Natural killer cell treated with Interleukin-12 subunit alpha and Interleukin-12 subunit beta and Interleukin-15 and Interleukin-18, amount 100 ng/mL, for 72 hours (primary cell): Measurements from ENCODE around the gene GLB1L. TPM values are rescaled to one million over a fixed set of nuclear protein-coding genes. Genes with fewer than 3 reads are reported as not detected.
"Not testable (repeated sequence)": the region's sequence is repeated elsewhere in the genome, so short reads cannot be mapped to it uniquely, and the experiment has no call there.

Experiments used
- ATAC-seq, 2 donors: fragments of 150-1000 bp; cut with Tn5 transposase in 1 of 2; sonication (Bioruptor Pico), chemical (Tn5 transposase) in 1 of 2; 2 replicates each; pipeline ENCODE4 v1.10.0; 2021
- DNase-seq: peaks from one replicate; pipeline ENCODE4 v3.0.0; 2022; ENCODE audit warnings: low spot score
- H3K27ac Mint-ChIP-seq, 2 donors: 1 replicate in 1 of 2; 2 replicates in 1 of 2; pipeline ENCODE4 v1.8.0; 2022; ENCODE audit warnings: mixed read lengths in 2 of 2, mild to moderate bottlenecking in 1 of 2, moderate library complexity in 1 of 2
- H3K27me3 Mint-ChIP-seq, 2 donors: 1 replicate in 1 of 2; 2 replicates in 1 of 2; pipeline ENCODE4 v1.8.0; 2022; ENCODE audit warnings: mixed read lengths in 2 of 2
- H3K36me3 Mint-ChIP-seq: one replicate; pipeline ENCODE4 v1.8.0; 2022; ENCODE audit warnings: mixed read lengths
- H3K4me1 Mint-ChIP-seq, 2 donors: 1 replicate in 1 of 2; 2 replicates in 1 of 2; pipeline ENCODE4 v1.8.0; 2022; ENCODE audit warnings: low read depth in 2 of 2, mixed read lengths in 2 of 2, mild to moderate bottlenecking in 1 of 2
- H3K4me3 Mint-ChIP-seq: one replicate; pipeline ENCODE4 v1.8.0; 2022; ENCODE audit warnings: mixed read lengths
- H3K9me3 Mint-ChIP-seq: 2 replicates; pipeline ENCODE4 v1.8.0; 2022; ENCODE audit warnings: mixed read lengths
- total RNA-seq, 2 donors: library from RNA; stranded (reverse); gene quantifications; one replicate each; pipeline ENCODE4 v1.2.3, GENCODE V29; 2022

GLB1L gene
- total RNA-seq, 2 donors from 2014 or later, result 3.5 to 3.6 TPM

DNA sequence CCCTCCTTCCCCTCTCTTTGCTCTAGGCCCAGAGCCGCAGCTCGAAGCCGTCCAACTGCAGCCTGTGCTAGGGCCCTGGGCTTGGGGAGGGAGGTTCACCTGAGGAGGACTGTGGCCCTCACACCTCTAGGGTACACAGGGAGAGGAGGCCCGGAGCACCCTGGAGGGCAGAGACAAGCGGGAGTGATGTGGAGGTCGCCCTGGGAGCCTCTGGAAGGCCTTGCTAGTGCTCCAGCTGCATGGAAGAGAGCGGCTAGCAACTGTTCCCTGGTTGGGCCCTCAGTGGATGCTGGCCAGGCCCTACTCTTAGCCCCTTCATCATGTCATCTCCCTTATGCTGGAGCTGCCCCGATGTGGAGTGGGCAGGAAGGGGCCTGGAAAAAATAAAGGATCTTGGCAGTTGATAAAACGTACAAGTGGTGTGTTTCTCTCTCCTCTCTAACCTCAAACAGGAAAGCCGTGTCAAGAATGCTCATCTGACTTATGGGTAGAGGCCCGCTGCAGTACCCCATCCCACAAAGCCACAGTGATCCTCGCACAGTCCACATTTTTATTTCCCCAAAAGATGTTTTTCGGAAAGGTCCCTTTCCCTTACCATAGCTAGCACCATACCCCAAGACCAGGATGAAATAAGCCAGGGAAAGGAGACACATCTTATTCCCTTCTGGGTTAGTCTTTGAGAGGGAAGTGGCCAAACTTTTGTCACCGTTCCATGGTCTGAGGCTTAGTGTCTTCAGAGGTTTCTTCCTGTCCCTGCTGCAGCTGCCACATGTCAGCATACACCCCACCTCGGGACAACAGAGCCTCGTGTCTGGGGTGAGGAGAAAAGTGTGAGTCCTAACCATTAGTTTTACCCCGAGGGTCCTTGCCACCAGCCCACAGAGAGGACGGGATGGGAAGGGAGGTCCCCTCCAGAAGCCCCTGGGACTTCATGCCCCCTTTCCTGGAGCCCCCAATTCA is 35.7 kb downstream of the GLB1L start:
- H3K36me3 Mint-ChIP-seq, result no peaks in the 10 kb centered on the region
- no peaks in the 10 kb centered on the region for H3K27me3 Mint-ChIP-seq
- peaks cover 20 to 21% of the 10 kb centered on the region in 2 donors for H3K4me1 Mint-ChIP-seq
- H3K27ac Mint-ChIP-seq, result peak overlapping the region; percentile 62 to 70
- ATAC-seq (no peak), DNase-seq (no peak)
- H3K4me3 Mint-ChIP-seq, result peak overlapping the region; percentile 33
- no peaks in the 10 kb centered on the region for H3K9me3 Mint-ChIP-seq

DNA sequence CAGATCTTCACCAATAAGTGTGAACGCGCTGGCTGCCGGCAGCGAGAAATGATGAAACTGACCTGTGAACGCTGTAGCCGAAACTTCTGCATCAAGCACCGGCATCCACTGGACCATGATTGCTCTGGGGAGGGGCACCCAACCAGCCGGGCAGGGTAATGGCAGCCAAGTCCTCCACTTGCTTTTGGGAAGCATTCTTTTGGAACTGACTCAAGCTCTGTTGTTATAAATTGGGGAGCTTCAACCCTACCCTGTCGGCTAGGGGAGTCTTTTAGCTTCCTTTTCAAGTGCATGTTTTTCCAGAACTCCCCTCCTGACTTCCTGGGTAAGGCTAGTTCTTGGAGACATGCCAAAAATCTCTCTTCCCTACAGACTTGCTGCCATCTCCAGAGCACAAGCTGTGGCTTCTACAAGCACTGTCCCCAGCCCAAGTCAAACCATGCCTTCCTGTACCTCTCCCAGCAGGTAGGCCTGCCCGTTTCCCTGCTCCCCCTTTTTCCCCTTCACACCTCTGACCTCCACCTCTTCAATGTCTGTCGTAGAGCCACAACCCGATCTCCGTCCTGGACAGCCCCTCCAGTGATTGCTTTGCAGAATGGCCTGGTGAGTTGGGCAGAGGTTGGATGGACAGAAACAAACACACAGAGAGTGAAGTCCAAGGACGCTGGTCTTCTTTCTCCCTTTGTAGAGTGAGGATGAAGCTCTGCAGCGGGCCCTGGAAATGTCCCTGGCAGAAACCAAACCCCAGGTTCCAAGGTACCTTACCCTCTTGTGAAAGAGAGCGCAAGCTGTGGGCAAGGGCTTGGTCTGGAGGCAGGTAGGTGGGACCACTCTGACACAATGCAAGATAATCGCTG is 37.1 kb downstream of the GLB1L start:
- no peak for DNase-seq
- Mint-ChIP-seq H3K36me3 (no peaks in the 10 kb centered on the region), H3K4me3 (peak overlapping the region; percentile 82), H3K27me3 (no peaks in the 10 kb centered on the region), H3K4me1 (peaks cover 20 to 21% of the 10 kb centered on the region in 2 donors), H3K27ac (peak overlapping the region; percentile 63 to 73), H3K9me3 (no peaks in the 10 kb centered on the region)
- no peak for ATAC-seq

DNA sequence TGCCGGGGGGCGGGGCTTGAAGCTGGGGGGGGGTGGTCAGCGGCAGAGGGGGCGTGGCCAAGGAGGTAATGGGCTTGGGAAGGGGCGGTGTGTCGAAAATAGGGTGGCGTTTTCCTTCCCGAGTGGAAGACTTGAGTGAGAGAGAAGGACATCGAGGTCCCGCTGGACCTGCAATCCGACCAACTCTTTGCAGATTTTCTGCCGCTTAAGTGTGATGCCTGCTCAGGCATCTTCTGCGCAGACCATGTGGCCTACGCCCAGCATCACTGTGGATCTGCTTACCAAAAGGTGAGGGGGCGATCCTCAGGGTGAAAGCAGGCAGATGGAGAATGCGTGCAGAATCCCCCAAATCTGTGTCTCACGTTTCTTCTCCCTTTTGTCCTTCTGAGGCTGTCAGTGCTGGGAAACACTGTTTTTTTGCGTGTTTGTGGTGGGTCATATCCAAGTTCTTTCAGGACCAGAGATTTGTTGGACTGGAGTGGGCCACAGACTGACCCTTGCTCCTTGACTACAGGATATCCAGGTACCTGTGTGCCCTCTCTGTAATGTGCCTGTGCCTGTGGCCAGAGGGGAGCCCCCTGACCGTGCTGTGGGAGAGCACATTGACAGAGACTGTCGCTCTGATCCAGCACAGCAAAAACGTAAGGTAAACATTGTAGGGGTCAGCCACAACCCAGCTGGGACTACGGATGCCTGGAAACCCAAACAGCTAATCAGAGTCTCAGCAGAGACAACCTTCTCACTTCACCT is 37.9 kb downstream of the GLB1L start:
- Mint-ChIP-seq H3K4me1 (peaks cover 20 to 21% of the 10 kb centered on the region in 2 donors), H3K27me3 (no peaks in the 10 kb centered on the region), H3K36me3 (no peaks in the 10 kb centered on the region), H3K9me3 (no peaks in the 10 kb centered on the region), H3K4me3 (peak overlapping the region; percentile 82), H3K27ac (peak overlapping the region; percentile 63 to 73)
- ATAC-seq, result no peak
- DNase-seq, result no peak

DNA sequence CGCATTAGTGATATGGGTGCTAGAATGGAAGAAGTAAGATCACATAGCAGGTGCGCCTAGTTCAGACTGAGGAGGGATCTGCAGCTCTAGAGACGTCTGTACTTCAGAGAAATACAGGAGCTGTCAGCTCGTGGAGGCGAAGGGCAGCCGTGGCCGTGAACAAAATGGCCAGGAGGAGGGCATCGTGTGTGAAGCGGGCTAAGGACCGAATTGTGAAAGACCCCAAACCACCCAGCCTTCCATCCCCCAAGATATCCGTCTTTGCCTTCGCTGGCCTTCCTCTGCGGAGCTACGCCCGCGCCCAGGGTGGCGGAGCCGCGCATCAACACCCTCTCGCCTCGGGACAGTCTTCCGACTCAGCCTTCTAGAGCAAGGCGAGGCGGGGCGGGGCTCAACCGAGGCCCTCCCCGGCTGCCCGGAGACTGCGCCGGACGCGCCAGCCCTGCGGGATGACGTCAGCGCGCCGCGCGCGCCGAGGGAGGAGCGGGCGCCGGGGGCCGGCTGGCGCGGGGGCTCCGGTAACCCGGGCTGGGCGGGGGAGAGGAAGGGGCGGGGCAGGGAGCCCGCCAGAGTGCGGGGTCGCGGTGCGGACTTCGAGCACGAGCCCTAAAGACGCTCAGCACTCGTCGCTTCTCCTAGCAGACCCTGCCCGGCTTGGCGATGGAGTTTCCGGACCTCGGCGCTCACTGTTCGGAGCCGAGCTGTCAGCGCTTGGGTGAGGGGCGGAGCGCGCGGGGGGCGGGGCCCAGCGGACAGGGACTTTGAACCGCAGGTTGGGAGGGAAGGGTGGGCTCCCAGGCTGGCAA is 38.7 kb downstream of the GLB1L start, which contains the start of gene ZFAND2B:
Gene ZFAND2B (plus strand): TSS at position 455 of the 806 bp plus-strand sequence. CDS start 206 bp downstream, at position 661.
- Mint-ChIP-seq H3K9me3 (no peaks in the 10 kb centered on the region), H3K4me3 (peak within 1 kb of the TSS; percentile 82), H3K27me3 (no peaks in the 10 kb centered on the region), H3K36me3 (no peaks in the 10 kb centered on the region), H3K4me1 (peaks cover 20 to 21% of the 10 kb centered on the region in 2 donors), H3K27ac (peak within 1 kb of the TSS; percentile 88 to 96)
- peak; percentile 96 for DNase-seq
- peak; percentile 98 for ATAC-seq

DNA sequence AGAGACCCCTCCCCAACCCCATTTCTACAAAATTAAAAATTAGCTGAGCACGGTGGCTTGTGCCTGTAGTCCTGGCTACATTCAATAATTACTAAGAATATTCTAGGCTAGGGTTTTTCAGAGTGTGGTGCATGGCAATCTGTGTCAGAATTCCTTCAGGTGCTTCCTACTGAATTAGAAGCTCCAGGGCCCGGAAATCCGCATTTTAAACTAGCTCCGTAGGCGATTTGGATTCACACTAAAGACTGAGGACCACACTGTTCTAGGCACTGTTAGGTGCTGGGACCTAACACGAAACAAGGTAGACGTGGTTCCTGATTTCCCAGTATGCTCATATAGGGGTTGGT is 39.3 kb downstream of the GLB1L start:
- Mint-ChIP-seq H3K27me3 (no peaks in the 10 kb centered on the region), H3K27ac (peak overlapping the region; percentile 88 to 96), H3K4me3 (peak overlapping the region; percentile 82), H3K36me3 (no peaks in the 10 kb centered on the region), H3K4me1 (peaks cover 17 to 21% of the 10 kb centered on the region in 2 donors), H3K9me3 (no peaks in the 10 kb centered on the region)
- no peak for DNase-seq
- ATAC-seq, result no peak

DNA sequence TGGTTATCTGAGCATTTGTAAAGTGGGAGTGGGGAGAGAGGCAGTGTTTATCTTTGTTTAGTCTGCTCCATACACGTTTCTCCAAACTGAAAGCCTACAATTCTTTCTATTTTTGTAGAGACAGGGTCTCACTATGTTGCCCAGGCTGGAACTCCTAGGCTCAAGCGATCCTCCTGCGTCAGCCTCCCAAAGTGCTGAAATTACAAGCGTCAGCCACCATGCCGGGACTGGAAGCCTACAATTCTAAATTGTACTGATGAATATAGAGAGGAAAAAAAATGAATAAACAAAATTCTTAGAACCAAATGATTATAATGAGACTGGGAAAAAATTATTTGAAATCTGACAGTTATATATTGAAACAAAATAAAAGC is 40.1 kb downstream of the GLB1L start:
- H3K27ac Mint-ChIP-seq, result peak overlapping the region; percentile 88 to 96
- ATAC-seq (no peak), DNase-seq (no peak)
- no peaks in the 10 kb centered on the region for H3K36me3 Mint-ChIP-seq
- no peaks in the 10 kb centered on the region for H3K27me3 Mint-ChIP-seq
- H3K9me3 Mint-ChIP-seq, result no peaks in the 10 kb centered on the region
- peak overlapping the region; percentile 82 for H3K4me3 Mint-ChIP-seq
- peaks cover 24 to 27% of the 10 kb centered on the region in 2 donors for H3K4me1 Mint-ChIP-seq

DNA sequence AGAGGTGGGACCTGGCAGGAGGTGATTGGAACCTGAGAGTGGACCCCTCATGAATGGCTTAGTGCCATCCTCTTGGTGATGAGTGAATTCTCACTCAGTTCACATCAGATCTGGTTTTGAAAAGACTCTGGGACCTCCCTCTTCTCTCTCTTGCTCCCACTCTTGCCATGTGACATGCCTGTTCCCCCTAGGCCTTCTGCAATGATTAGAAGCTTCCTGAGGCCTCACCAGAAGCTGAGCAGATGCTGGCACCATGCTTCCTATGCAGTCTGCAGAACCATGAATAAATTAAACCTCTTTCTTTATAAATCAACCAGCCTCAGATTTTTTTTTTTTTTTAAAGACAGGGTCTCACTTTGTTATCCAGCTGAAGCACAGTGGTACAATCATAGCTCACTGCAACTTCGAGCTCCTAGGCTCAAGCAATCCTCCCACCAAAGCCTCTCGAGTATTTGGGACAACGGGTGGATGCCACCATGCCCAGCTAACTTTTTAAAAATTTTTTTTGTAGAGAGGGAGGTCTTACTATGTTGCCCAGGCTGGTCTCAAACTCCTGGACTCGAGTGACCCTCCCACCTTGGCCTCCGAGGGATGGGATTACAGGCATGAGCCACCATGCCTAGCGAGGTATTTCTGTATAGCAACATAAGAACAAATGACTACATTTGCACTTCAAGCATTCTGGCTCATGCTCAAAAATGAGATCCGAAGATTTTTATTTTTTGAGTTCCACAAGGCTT is 40.6 kb downstream of the GLB1L start:
- Mint-ChIP-seq H3K4me3 (peak overlapping the region; percentile 82), H3K9me3 (no peaks in the 10 kb centered on the region), H3K27ac (peak overlapping the region in 1 of 2 donors; percentile 96), H3K4me1 (peaks cover 20 to 28% of the 10 kb centered on the region in 2 donors), H3K36me3 (no peaks in the 10 kb centered on the region), H3K27me3 (peaks cover 0 to 1% of the 10 kb centered on the region in 2 donors)
- DNase-seq (no peak), ATAC-seq (no peak)

DNA sequence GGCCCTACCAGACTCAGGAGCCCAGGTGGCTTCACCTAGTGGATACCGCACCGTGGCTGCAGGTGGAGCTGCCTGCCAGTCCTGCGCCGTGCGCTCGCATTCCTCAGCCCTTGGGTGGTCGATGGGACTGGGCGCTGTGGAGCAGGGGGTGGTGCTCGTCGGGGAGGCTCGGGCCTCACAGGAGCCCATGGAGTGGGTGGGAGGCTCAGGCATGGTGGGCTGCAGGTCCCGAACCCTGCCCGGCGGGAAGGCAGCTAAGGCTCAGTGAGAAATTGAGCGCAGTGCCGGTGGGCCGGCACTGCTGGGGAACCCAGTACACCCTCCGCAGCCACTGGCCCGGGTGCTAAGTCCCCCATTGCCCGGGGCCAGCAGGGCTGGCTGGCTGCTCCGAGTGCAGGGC is 43.9 kb downstream of the GLB1L start:
- ATAC-seq, H3K4me3 Mint-ChIP-seq, H3K9me3 Mint-ChIP-seq, H3K27me3 Mint-ChIP-seq, H3K36me3 Mint-ChIP-seq, DNase-seq: not testable (repeated sequence)
- Mint-ChIP-seq H3K27ac (peak overlapping the region in 1 of 2 donors; percentile 81), H3K4me1 (peaks cover 12 to 17% of the 10 kb centered on the region in 2 donors)

DNA sequence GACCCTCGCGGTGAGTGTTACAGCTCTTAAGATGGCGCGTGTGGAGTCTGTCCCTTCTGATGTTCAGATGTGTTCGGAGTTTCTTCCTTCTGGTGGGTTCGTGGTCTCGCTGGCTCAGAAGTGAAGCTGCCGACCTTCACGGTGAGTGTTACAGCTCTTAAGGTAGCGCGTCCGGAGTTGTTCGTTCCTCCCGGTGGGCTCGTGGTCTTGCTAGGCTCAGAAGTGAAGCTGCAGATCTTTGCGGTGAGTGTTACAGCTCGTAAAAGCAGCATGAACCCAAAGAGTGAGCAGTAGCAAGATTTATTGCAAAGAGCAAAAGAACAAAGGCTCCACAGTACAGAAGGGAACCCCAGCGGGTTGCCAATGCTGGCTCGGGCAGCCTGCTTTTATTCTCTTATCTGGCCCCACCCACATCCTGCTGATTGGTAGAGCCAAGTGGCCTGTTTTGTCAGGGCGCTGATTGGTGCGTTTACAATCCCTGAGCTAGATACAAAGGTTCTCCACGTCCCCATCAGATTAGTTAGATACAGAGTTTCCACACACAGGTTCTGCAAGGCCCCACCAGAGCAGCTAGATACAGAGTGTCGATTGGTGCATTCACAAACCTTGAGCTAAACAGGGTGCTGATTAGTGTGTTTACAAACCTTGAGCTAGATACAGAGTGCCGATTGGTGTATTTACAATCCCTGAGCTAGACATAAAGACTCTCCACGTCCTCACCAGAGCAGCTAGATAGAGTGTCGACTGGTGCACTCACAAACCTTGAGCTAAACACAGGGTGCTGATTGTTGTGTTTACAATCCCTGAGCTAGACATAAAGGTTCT is 44.5 kb downstream of the GLB1L start:
- Mint-ChIP-seq H3K4me1 (peaks cover 8 to 12% of the 10 kb centered on the region in 2 donors), H3K4me3 (peak overlapping the region; percentile 82), H3K27ac (peak overlapping the region; percentile 78 to 81)
- H3K36me3 Mint-ChIP-seq, H3K27me3 Mint-ChIP-seq, ATAC-seq, DNase-seq, H3K9me3 Mint-ChIP-seq: not testable (repeated sequence)

DNA sequence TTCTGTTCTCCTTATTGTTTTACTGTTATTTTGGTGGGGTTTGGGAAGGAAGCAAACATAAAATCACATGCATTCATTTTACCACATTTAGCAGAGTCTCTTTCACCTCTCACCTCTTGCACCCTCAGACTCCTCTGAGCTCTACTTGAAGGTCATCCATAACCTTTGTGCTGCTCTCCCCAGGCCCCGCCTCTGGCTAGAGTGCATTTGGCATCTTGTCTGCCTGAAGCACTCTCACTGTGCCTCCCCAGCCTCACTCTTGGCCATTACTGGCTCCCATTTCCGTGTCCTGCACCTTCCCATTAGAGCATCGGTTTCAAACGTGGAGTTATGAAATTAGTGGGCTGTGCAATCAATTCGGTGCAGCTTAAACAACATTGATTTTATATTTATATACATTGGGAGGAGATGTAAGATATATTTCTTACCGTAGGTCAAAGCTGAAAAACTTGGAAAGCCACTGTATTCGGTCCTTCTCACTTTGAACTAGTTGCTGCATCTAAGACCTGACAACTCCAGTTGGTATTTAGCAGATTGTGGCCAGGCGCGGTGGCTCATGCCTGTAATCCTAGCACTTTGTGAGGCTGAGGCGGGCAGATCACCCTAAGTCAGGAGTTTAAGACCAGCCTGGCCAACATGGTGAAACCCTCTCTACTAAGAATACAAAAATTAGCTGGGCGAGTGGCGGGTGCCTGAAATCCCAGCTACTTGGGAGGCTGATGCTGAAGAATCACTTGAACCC is 45.6 kb downstream of the GLB1L start:
- Mint-ChIP-seq H3K27ac (peak overlapping the region in 1 of 2 donors; percentile 81), H3K27me3 (peaks cover 3 to 8% of the 10 kb centered on the region in 2 donors), H3K9me3 (no peaks in the 10 kb centered on the region), H3K36me3 (no peaks in the 10 kb centered on the region), H3K4me3 (no peak overlapping the region), H3K4me1 (peaks cover 8 to 12% of the 10 kb centered on the region in 2 donors)
- DNase-seq (no peak), ATAC-seq (peak in 1 of 2 donors; percentile 32)

DNA sequence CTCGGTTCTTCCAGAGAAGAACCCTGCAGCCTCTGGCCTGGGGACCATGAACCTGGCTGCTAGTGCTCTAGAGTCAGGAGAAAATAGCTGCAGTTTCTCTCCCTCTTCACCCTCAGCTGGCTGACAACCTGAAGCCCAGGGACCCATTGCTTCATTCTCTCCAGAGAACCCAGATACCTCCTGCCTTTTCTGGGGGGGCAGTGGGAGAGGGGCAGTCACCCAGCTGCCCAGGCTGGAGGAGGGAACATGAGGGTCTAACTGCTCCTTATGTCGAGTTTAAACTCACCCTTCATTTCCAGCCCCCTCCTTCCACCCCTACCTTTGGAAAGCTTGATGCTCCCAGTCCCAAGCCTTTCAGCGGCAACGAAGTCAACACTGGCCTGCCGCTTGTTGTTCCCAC is 46.3 kb downstream of the GLB1L start:
- Mint-ChIP-seq H3K36me3 (no peaks in the 10 kb centered on the region), H3K27ac (no peak overlapping the region), H3K27me3 (peaks cover 3 to 8% of the 10 kb centered on the region in 2 donors)

More for the DNA sequence above, 46.3 kb downstream of the GLB1L start:
- DNase-seq (no peak), ATAC-seq (no peak)
- Mint-ChIP-seq H3K4me1 (peaks cover 8 to 12% of the 10 kb centered on the region in 2 donors), H3K9me3 (no peaks in the 10 kb centered on the region), H3K4me3 (no peak overlapping the region)
